LNCaP clone FGC (cell line): ENCODE data around the gene KRTAP10-2.

Source experiments
- DNase-seq: peaks from one replicate; pipeline ENCODE4 v3.0.0-alpha.2; 2011; ENCODE audit warnings: low read depth
- H3K4me3 ChIP-seq: 2 replicates; pipeline ENCODE4 v1.5.1; 2011; ENCODE audit warnings: mild to moderate bottlenecking, low read depth, low read length, control low read depth
- CTCF ChIP-seq: IDR thresholded peaks from 2 replicates; pipeline ENCODE4 v1.5.1; 2012; ENCODE audit warnings: mild to moderate bottlenecking; ENCODE audit not compliant: control insufficient read depth, insufficient read depth; ENCODE audit errors: extremely low read depth

KRTAP10-2 gene

GRCh38 chr21:44534688-44535087 is 16.6 kb downstream of the KRTAP10-2 start:
- TF ChIP-seq CTCF, result no peak
- no peak overlapping the region for H3K4me3 ChIP-seq
- no peak for DNase-seq

- no peak overlapping the region for H3K4me3 ChIP-seq
- TF ChIP-seq CTCF, result no peak
- DNase-seq, result no peak
Measured at GRCh38 chr21:44533891-44534627, 17.2 kb downstream of the KRTAP10-2 start.

- DNase-seq, result no peak
- no peak for TF ChIP-seq CTCF
- no peak overlapping the region for H3K4me3 ChIP-seq
Measured at GRCh38 chr21:44533121-44533890, 18.0 kb downstream of the KRTAP10-2 start.

- no peak overlapping the region for H3K4me3 ChIP-seq
- no peak for TF ChIP-seq CTCF
- DNase-seq, result no peak
Measured at GRCh38 chr21:44532712-44533111, 18.6 kb downstream of the KRTAP10-2 start.

- DNase-seq, result no peak
- H3K4me3 ChIP-seq, result no peak overlapping the region
- TF ChIP-seq CTCF, result no peak
Measured at GRCh38 chr21:44531606-44532564, 19.4 kb downstream of the KRTAP10-2 start.

- no peak for DNase-seq
- TF ChIP-seq CTCF, result no peak
- no peak overlapping the region for H3K4me3 ChIP-seq
Measured at GRCh38 chr21:44530903-44531605, 20.3 kb downstream of the KRTAP10-2 start.
